PFSK-1 (cell line): ENCODE data around the gene ETHE1.

Source experiments
- POLR2AphosphoS5 ChIP-seq: IDR thresholded peaks from 2 replicates; pipeline ENCODE4 v1.6.1; 2012; ENCODE audit warnings: low read depth, mild to moderate bottlenecking, control low read depth, low read length, moderate library complexity
- SIN3A ChIP-seq: IDR thresholded peaks from 2 replicates; pipeline ENCODE4 v1.6.1; 2012; ENCODE audit warnings: mild to moderate bottlenecking, low read length, moderate library complexity, borderline replicate concordance; ENCODE audit not compliant: insufficient read depth
- TAF1 ChIP-seq: IDR thresholded peaks from 2 replicates; pipeline ENCODE4 v1.6.1; 2012; ENCODE audit warnings: low read length, control low read depth, borderline replicate concordance; ENCODE audit not compliant: insufficient read depth
- TF ChIP-seq, protein P1 (sequence below), 2 experiments: IDR thresholded peaks; 2 replicates each; pipeline versions ENCODE4 v1.6.1 to v1.8.0; 2011 to 2012; ENCODE audit warnings: low read depth in 2 of 2, low read length in 2 of 2, control low read depth in 1 of 2, inconsistent platforms in 1 of 2, mild to moderate bottlenecking in 1 of 2, moderate library complexity in 1 of 2; ENCODE audit not compliant: insufficient read depth in 1 of 2

- TF ChIP-seq SIN3A (no peak), POLR2AphosphoS5 (no peak), TAF1 (no peak)
- TF ChIP-seq, protein P1, sequence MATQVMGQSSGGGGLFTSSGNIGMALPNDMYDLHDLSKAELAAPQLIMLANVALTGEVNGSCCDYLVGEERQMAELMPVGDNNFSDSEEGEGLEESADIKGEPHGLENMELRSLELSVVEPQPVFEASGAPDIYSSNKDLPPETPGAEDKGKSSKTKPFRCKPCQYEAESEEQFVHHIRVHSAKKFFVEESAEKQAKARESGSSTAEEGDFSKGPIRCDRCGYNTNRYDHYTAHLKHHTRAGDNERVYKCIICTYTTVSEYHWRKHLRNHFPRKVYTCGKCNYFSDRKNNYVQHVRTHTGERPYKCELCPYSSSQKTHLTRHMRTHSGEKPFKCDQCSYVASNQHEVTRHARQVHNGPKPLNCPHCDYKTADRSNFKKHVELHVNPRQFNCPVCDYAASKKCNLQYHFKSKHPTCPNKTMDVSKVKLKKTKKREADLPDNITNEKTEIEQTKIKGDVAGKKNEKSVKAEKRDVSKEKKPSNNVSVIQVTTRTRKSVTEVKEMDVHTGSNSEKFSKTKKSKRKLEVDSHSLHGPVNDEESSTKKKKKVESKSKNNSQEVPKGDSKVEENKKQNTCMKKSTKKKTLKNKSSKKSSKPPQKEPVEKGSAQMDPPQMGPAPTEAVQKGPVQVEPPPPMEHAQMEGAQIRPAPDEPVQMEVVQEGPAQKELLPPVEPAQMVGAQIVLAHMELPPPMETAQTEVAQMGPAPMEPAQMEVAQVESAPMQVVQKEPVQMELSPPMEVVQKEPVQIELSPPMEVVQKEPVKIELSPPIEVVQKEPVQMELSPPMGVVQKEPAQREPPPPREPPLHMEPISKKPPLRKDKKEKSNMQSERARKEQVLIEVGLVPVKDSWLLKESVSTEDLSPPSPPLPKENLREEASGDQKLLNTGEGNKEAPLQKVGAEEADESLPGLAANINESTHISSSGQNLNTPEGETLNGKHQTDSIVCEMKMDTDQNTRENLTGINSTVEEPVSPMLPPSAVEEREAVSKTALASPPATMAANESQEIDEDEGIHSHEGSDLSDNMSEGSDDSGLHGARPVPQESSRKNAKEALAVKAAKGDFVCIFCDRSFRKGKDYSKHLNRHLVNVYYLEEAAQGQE (IDR thresholded peaks at IDR 0.05; ENCODE audit: insufficient read depth in 1 of 2, low read depth in 2 of 2, low read length in 2 of 2), result no peak
Measured at GRCh38 chr19:43541920-43542650, 15.1 kb upstream of the ETHE1 start.
